NCI-H345 treated with DMSO at 0.1 percent for 48 hours (cell line): ENCODE data around the gene MYOM1.
"Not testable (repeated sequence)": the region's sequence is repeated elsewhere in the genome, so short reads cannot be mapped to it uniquely, and the experiment has no call there.

Source experiments
- DNase-seq: peaks from one replicate; lab custom pipeline; 2025; ENCODE audit not compliant: unreplicated experiment; lab: John Stamatoyannopoulos, UW

Gene MYOM1

DNA sequence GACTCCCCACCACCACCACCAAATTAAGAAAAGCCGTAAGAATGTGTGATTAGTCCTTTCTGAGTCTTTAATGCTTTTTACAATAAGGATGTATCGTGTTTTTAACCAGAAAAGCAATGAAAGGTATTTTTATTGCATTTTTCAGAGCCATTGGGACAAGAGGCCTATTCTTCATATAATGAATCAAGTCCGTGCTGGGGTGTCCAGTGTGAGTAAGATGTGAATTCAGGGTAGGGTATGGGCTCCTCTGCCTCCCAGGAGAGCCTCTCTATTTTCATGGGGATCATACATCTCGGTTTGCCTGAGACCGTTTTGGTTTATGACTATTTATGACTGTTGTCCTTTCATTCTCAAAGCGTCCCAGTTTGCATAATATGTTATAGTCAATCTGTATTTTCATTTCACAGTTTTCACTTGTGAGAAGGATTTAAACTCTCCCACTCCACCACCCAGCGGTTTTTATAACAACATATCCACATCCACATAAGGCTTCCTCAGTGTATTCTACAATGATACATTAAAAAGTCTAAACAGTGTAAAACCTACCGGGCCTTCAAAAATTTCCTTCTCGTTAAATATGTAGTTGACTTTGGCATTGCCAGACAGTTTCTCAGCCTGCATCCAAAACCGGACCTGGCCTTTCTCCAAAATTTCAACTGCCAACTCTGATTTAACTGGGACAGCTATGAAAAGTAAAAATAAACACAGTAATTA, 126.0 kb downstream of the MYOM1 start:
- peak; percentile 68 for DNase-seq

DNA sequence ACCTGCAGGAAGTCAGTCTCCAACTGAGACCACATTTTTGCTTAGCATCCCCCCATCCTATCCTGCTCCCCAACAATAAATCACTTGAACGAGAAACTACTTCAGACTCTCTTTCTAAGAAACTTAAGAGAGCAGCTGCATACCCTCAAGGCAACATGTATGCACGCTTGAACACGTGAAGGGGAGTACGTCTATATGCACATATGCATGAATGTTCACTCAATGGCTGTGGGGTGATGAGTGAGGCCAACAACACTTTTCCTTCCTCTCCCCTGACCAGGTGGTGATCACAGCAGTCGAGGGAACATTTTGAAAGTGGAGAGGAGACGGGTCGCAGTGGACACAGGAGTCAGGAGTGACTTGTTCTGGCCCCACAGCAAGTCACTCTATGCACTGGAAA, 127.0 kb downstream of the MYOM1 start:
- DNase-seq, result no peak

DNA sequence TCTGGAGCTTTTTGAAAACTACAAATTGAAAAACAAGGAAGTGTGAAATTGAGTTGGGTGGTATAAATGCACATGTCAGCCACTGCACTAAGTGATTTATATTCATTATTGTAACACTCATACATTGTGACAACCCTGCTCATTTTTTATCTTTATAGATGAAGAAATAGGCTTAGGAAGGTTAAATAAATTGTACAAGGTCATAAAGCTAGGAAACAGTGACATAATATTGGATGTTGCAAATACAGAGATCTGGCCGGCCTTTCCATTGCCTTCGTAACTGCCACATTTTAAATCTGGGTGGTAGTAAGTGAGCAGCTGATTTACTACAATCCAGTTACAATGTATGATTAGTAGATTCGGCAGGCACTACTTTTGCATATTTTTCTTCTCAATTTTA, 130.2 kb downstream of the MYOM1 start:
- no peak for DNase-seq

DNA sequence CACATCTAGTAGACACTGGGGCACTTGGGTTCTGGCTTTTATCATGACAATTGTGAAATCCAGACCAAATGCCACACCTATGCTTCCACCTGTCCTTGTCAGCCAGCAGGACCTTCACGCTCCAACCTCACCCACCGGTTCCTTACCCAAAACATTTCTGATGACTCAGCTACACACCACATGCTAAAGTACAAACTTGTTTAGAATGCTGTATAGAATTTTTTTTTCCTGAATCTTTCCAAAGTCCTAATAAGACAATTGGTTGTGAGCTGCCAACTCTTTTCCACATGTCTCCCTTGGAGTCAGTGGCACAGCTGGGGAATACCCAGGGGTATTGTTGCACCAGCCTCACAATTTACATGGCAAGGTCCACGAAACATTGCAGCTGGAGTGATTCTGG, 131.3 kb downstream of the MYOM1 start:
- DNase-seq, result no peak

DNA sequence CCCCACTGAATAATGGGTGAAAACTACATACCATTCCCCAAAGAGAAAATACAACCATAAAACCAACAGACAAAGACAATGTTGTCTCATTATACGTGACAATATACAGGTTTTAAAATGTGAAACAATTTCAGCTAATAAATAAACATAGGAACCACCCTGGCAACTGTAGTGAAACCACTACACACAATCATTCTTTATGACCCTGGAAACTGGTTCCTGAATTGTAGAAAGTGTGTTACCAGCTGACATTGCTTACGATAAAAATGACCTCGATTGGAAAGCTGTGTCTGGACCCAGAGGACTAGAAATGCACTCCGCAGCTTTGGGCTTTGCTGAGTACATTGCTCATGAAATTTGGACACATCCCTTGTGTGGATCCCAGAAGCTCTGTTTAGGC, 132.9 kb downstream of the MYOM1 start:
- DNase-seq, result no peak

DNA sequence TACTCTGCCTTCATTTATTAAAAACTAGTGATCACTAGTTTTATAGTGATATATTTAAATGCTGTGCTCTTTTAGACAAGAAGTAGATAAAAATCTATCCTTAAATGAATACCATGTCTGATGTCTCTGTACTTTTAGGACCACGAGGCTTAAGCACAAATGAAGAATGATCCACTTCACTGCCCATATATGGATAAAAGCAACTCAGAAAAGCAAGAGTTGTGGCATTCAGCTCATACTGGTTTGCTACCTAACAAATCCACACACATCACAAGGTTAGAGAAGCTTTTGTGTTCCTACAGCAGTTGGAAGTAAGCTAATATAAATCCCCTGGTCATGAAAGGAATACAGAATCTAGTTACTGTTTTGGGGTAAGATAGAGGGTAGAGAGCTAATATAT, 134.2 kb downstream of the MYOM1 start:
- DNase-seq, result no peak

DNA sequence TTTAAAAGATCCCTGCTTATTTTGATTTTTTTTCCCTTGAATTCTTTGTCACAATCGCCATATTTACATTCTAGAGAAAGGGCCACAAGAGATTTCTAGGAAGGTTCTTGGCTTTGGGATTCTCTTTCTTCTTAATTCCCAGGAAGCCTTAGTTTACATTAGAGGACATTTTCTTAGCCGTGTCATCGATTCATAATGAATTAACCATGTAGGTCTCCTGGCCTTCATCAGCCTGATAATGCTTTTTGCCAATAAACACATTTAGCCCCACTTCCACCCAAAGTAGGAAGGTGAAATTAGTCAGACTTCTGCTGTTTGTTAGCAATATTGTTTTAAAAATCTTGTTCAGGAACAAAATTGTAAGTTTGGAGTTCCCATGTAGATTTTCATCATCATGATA, 135.6 kb downstream of the MYOM1 start:
- DNase-seq, result no peak

DNA sequence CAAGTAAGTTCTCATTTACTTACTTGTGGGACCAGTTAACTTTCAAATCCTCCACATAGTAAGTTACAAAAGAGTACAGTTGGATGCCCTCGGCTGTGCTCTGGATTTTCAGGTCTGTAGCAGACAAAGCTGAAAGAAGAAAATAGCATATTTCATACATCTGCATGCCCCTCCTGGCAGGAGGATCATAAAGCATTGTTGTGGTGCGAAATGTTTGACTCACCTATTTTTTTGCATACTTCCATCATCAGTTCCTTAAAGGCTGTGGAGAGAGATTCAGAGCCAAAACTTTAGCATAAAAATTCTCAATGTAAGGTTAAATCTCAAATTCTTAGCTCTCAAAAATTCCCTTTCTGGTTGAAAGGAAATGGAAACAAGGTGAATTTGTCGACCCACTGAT, 136.0 kb downstream of the MYOM1 start:
- no peak for DNase-seq

DNA sequence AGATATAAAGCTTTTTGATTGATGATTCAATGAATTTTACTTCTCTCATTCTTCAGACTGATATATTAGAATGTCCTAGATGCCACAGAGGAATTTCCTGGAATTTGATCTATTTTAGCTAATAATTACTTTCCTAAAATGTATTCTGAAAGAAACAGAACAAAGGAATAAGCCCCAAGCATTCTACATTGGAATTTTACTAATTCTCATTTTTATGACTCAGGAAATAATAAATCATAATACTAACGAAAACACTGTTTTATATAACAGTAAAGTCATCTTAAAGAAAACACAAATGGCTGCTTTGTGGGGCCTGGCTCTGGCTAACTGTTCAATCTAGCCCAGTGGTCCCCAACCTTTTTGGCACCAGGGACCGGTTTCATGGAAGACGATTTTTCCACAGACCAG, 138.2 kb downstream of the MYOM1 start:
- no peak for DNase-seq

DNA sequence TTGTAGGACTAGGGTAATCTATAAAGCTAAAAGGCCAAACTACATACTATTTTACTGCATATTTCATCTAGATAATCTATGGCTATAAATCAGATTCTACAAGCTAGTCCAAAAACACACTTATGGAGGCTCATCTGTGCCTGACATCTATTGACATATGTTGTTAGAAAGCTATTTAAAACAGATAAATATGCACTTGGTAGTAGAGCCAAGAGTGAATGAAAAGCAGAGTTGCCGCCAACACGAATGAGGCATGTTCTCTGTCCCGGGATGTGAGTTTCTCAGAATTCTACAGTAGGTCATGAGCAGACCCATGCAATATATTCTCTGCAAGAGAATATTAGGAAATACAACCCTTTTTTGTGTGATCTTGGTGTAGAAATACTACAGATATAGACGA, 140.1 kb downstream of the MYOM1 start:
- no peak for DNase-seq

DNA sequence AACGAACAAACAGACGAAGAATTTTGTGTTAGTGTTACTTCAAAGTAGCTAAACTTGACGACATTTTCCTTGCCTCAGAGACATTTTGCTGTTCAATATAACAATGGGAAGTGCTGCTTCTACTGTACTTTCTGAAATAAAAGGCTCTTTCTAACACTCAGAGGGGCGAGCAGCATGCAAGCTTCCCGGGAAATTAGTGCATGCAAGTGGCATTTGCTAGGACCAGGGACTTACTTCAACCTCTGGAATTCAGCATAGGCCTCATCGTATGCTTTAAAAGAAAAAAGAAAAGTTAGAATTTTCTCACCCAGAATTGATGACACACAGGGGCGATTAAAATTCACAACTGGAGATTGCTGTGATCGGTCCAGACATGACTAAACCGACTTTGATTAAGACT, 144.3 kb downstream of the MYOM1 start:
- no peak for DNase-seq

DNA sequence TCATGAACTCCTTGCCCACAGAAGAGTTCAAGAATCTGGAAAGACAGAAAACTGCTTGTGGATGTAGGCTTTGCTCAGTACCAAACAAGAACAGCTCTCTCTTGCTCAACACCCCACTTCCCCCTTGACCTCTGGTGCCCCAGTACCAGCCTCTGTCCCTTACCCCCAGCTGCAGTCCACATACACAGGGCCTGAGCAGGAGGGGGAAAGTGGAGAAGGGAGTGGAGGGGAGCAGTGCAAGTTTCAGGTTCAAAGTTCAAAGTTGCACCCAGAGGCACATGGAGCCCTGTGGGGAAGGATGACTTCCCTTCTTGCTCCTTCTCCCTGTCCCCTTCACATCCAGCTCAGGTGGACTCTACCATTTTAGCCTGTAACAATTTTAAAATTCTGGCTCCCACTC, 145.7 kb downstream of the MYOM1 start:
- no peak for DNase-seq

DNA sequence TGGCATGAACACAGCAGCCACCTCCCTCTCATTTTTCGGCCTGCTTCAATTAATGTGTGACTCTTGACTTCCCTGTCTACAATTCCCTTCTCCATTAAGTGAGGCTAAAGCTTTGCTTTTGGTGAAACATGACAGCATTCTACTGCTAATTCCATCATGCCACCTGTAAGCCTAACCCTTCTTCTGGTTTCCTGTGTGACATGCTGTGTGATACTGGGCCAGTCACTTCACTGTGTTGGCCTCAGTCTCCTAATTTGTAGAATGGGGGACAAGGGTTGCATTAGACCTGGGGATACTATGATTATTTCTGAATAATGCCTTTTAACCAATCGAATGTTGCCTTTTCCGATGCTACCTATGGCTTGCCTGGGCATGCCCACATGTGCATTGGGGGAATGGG, 146.4 kb downstream of the MYOM1 start:
- not testable (repeated sequence) for DNase-seq

DNA sequence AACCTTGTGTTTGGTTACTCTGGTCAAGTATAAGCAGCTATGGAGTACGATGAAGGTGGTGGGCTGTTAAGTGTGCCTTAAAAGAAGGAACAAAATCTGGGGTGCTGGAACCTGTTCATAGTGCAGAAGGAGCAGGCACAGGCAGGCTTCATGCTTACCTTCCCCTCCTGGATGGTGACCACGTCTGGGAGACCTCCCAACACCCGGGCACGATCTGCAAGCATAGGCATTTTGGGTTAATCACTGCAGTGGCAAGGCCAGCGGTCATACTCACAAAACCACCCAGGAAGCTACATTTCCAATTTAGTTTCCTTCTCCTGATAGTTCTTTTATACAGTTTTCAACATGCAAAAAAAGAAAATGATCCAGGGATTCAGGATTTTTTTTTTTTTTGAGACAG, 148.1 kb downstream of the MYOM1 start:
- DNase-seq, result no peak

DNA sequence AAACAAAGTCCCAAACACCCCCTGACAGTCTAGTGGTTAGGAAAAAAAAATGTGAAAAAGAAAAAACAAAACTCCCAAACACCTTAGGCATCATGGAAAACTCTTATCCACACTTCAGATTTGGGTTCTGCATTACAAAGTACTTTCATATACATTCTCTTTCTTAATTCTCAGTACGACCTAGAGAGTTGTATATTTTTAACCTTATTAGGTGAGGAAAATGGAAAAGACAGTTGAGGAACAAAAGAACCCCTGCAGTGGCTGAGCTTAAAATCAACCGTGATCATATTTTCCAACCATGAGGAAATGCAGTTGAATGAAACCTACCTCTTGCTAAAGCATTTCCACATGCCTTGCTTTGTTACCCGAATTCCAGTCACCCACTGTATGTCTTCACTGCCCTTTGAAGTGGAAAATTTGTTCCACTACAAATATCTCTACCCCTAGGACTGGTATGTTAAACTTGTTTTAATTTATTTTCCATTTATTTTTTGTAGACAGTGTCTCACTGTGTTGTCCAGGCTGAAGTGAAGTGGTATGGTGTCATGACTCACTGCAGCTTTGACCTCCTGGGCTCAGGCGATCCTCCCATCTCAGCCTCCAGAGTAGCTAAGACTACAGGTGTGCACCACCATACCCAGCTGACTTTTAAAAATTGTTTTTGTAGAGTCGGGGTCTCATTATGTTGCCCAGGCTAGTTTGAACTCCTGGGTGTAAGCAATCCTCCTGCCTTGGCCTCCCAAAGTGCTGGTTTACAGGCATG, 149.9 kb downstream of the MYOM1 start:
- DNase-seq, result no peak

DNA sequence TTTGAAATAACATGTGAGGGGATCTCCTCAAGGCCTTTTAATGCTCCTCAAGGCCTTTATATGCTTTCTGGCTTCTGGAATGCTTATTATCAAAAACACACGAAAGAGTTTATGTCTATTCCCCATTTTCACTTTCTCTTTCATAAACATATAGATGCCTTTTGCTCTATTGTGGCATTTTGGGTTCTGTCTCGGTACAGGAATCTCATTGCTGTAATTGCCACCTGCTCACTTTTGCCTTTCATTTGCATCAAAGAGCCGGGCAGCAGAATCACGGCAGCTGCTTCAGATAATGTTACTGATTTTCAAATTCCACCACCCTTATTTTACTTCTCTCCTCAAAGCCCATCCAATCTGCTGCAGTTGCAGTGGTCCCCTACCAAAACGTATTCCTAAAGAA, 152.0 kb downstream of the MYOM1 start:
- no peak for DNase-seq

DNA sequence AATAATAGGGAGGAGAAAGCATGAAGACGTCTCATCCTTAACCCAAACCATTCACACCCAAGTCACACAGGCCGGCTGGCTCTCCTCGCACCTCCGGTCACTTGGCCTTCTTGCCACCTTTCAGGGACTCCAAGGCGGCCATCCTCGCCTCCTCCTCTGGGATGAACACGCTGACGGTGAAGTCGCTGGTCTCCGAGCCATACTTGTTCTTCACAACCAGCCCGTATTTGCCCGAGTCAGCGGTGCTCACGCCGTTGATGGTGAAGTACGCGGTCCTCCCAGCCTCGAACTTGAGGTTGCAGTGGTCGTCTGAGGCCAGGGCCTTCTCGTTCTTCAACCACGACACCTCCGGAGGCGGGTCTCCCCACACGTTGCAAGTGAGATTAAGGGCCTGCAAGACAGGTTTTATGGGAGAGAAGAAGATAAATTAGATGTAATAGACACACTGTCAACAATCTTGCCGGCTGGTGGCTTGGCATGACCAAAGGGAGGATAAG, 152.6 kb downstream of the MYOM1 start:
- DNase-seq, result no peak

DNA sequence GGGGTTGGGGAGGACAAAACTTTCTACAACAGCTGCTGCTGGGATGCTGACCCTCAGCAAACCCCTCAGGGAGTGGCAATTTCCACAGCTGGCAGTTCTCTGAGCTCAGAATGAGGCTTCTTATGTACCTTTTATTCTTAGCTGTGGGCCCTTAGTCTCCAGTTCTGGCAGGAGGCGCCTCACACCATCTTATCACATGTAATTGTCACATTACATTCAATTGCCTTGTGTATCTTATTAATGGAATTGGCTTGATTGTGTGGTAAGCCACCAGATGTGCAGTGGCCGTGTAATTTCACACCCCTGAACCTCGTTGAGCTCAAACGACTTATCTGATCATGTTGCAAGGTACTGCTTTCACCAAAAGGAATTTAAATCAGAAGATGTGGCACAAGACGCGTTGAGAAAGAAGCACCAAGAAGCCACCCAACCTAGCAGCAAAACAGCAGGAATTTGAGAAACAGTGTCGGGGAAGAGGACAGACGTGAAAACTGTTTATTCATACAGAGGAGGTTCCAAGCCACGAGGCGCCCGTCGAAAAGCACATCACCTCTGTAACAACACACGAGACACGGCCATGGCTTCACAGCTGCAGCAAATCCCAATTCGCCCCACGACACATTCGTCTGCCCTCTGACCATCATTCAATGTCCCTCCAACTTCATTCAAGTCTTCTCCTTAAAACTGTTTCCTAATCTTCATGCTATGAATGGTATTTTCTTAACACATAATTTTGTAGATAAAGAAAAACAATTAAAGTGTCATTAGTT, 153.2 kb downstream of the MYOM1 start:
- DNase-seq, result no peak

DNA sequence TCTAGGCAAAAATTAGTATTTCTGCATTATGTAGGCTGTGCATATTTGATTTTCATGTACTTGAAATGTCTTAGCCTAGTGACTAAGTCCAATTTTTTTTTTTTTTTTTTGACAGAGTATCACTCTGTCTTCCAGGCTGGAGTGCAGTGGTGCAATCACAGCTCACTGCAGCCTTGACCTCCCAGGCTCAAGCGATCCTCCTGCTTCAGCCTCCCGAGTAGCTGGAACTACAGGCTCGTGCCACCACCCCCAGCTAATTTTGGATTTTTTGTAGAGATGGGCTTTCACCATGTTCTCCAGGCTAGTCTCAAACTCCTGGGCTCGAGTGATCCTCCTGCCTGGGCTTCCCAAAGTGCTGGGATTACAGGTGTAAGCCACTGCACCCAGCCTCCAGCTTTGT, 156.0 kb downstream of the MYOM1 start:
- DNase-seq, result not testable (repeated sequence)

DNA sequence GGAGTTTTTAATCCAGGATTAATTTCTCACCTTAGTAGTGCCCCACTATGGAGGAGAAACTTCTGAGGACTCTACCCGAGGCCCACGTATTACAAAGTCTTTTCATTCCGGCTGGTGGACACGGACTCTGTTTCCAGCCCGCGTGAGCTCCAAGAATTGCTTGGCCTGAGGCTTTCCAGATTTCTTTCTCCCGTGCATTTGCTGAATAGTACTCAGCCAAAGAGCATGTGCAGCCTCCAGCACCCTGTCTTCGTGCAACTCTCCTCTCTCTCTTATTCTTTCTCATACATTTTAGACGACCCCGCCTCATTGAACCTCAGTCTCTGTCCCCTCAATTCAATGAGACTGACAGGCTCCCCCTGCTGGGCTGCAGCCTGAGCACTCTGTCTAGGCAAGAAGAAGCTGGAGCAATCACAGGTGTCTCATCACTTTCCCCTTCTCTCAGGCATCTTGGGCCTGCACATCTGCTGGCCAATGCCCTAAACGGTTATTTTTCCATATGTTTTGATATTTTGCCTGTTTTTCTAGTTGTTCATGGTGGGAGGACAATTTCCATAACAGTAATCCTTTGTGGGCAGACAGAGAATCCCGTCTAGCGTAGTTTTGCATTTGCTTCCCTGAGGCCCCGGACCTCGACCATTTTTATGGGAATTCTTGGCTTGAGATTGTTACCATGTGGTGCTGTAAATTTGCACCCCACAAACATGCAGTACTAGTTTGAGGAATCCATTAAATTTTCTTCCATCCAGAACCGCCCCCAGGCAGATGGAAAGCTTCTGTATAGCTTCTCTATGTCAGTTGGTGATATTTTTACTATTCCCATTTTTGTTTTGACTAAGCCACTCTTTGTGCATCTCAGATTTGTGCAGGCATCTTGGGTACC, 156.7 kb downstream of the MYOM1 start:
- DNase-seq, result peak; percentile 9
